DMS153 (cell line): ENCODE results near the gene KCNH1.
"Not testable (repeated sequence)": the region's sequence is repeated elsewhere in the genome, so short reads cannot be mapped to it uniquely, and the experiment has no call there.

Experiments used
- DNase-seq: peaks from one replicate; lab custom pipeline; 2025; lab: John Stamatoyannopoulos, UW

KCNH1 gene

GRCh38 chr1:211011128-211011527 is 122.8 kb downstream of the KCNH1 start:
- not testable (repeated sequence) for DNase-seq

GRCh38 chr1:211009944-211010343 is 124.0 kb downstream of the KCNH1 start:
- DNase-seq, result no peak

GRCh38 chr1:211007830-211008229 is 126.1 kb downstream of the KCNH1 start:
- no peak for DNase-seq

GRCh38 chr1:210995931-210996330 is 138.0 kb downstream of the KCNH1 start:
- not testable (repeated sequence) for DNase-seq

GRCh38 chr1:210992837-210993236 is 141.1 kb downstream of the KCNH1 start:
- no peak for DNase-seq

GRCh38 chr1:210989905-210990304 is 144.0 kb downstream of the KCNH1 start:
- no peak for DNase-seq

GRCh38 chr1:210981490-210981889 is 152.5 kb downstream of the KCNH1 start:
- DNase-seq, result no peak

GRCh38 chr1:210980082-210980481 is 153.9 kb downstream of the KCNH1 start:
- no peak for DNase-seq

GRCh38 chr1:210978974-210979354 is 155.0 kb downstream of the KCNH1 start:
- DNase-seq, result no peak

GRCh38 chr1:210978316-210978973 is 155.5 kb downstream of the KCNH1 start:
- no peak for DNase-seq

GRCh38 chr1:210951279-210951678 is 182.7 kb downstream of the KCNH1 start:
- no peak for DNase-seq

GRCh38 chr1:210949940-210950546 is 183.9 kb downstream of the KCNH1 start:
- DNase-seq, result not testable (repeated sequence)

GRCh38 chr1:210949489-210949888 is 184.5 kb downstream of the KCNH1 start:
- DNase-seq, result no peak

- no peak for DNase-seq
Observed at GRCh38 chr1:210949039-210949438, 184.9 kb downstream of the KCNH1 start.

- DNase-seq, result no peak
Observed at GRCh38 chr1:210944252-210944651, 189.7 kb downstream of the KCNH1 start.

GRCh38 chr1:210942513-210942912 is 191.4 kb downstream of the KCNH1 start:
- DNase-seq, result no peak

- peak; percentile 16 for DNase-seq
Observed at GRCh38 chr1:210940081-210940617, 193.8 kb downstream of the KCNH1 start.

- no peak for DNase-seq
Observed at GRCh38 chr1:210938416-210938925, 195.5 kb downstream of the KCNH1 start.

- no peak for DNase-seq
Observed at GRCh38 chr1:210937846-210938245, 196.1 kb downstream of the KCNH1 start.

GRCh38 chr1:210935905-210936304 is 198.0 kb downstream of the KCNH1 start:
- DNase-seq, result no peak

GRCh38 chr1:210932104-210932503 is 201.8 kb downstream of the KCNH1 start:
- DNase-seq, result no peak

- DNase-seq, result no peak
Observed at GRCh38 chr1:210922666-210923065, 211.3 kb downstream of the KCNH1 start.
